ENCODE measurements around the gene IGSF9. TPM values are rescaled to one million over a fixed set of nuclear protein-coding genes. Genes with fewer than 3 reads are reported as not detected.

IGSF9 gene
- total RNA-seq, 2 donors from 2014 or later, result 7.5 to 9.2 TPM

DNA sequence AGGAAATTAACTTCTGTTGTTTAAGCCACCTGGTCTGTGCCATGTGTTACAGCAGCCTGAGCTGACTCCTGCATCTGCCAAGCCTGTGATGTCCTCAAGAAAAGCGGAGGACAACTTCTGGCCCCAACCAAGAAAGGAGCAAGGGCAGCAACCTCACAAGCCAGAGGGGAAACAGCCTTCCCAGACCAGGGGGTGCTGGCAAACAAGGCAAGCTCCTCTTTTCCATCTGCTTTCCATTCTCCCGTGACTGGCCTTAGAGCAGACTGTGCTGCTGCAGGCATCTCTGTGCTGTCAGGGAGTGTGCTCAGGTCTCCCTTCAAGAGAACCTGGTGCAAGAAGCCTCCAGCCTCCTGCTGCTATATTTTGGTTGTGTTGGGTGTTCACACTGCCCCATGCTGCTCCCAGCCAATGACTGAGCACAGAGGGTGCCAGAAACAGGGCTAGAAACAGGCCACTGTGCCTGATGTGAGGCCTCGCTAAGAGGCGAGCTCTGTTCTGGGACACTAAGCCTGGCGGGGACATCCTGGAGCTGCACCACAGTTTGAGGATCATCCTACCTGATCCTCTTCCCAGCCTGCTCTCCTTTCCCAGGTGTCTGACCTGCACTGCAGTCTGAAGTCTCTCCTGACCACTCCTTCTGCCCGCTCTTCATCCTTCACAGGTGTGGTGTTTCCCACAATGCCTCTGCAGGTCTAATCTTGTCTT is 36.1 kb upstream of the IGSF9 start:
- TF ChIP-seq, protein P1, sequence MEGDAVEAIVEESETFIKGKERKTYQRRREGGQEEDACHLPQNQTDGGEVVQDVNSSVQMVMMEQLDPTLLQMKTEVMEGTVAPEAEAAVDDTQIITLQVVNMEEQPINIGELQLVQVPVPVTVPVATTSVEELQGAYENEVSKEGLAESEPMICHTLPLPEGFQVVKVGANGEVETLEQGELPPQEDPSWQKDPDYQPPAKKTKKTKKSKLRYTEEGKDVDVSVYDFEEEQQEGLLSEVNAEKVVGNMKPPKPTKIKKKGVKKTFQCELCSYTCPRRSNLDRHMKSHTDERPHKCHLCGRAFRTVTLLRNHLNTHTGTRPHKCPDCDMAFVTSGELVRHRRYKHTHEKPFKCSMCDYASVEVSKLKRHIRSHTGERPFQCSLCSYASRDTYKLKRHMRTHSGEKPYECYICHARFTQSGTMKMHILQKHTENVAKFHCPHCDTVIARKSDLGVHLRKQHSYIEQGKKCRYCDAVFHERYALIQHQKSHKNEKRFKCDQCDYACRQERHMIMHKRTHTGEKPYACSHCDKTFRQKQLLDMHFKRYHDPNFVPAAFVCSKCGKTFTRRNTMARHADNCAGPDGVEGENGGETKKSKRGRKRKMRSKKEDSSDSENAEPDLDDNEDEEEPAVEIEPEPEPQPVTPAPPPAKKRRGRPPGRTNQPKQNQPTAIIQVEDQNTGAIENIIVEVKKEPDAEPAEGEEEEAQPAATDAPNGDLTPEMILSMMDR (conservative IDR thresholded peaks at IDR 0.05), result no peak
- Mint-ChIP-seq H3K36me3 (ENCODE audit: low read depth) (no peaks in the 10 kb centered on the region), H3K9me3 (no peaks in the 10 kb centered on the region), H3K27me3 (ENCODE audit: insufficient read depth) (peaks cover 35% of the 10 kb centered on the region), H3K4me3 (no peak overlapping the region), H3K4me1 (peaks cover 4% of the 10 kb centered on the region), H3K27ac (no peak overlapping the region)
- no peak overlapping the region for H3K9ac ChIP-seq (ENCODE audit: extremely low read depth, low read length, poor library complexity, severe bottlenecking)
- no peaks in the 10 kb centered on the region for H3K4me1 ChIP-seq (ENCODE audit: control insufficient read depth, insufficient read depth, low read length)
- no peaks in the 10 kb centered on the region for H3K36me3 ChIP-seq (ENCODE audit: control insufficient read depth, insufficient read depth, low read length)
- WGBS, 2 experiments (ENCODE audit: insufficient coverage in 1 of 2, insufficient read length in 1 of 2), result 91 to 95% methylated on average over 5 to 6 of the region's 6 CpGs
- no peak overlapping the region for H3K27ac ChIP-seq (ENCODE audit: low read depth, low read length)
- no peak overlapping the region for H3K4me3 ChIP-seq (ENCODE audit: low read length)
- DNase-seq, result peak; percentile 23
- H3K27me3 ChIP-seq (ENCODE audit: control insufficient read depth, insufficient read depth, low read length, poor library complexity, severe bottlenecking), result peaks cover 35% of the 10 kb centered on the region
- H3K9me3 ChIP-seq (ENCODE audit: control insufficient read depth, low read length), result no peaks in the 10 kb centered on the region

DNA sequence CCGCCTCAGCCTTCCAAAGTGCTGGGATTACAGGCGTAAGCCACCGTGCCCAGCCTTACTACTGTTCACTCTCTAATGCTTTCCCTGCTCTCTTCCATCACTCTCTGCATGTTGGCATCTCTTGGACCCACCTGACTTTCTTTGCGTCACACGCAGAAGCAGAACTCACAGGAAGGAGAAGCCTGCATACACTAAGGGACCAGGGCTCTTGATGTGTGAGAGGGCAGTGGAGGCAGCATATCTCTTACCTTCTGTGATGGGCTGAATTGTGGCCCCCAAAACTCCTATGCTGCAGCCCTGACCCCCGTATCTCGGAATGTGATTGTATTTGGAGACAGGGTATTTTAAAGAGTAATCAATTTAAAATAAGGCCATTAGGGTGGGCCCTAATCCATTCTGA is 35.4 kb upstream of the IGSF9 start:
- Histone ChIP-seq H3K27ac (ENCODE audit: low read depth, low read length) (no peak overlapping the region), H3K4me1 (ENCODE audit: control insufficient read depth, insufficient read depth, low read length) (no peaks in the 10 kb centered on the region), H3K36me3 (ENCODE audit: control insufficient read depth, insufficient read depth, low read length) (no peaks in the 10 kb centered on the region), H3K9me3 (ENCODE audit: control insufficient read depth, low read length) (no peaks in the 10 kb centered on the region), H3K9ac (ENCODE audit: extremely low read depth, low read length, poor library complexity, severe bottlenecking) (no peak overlapping the region), H3K4me3 (ENCODE audit: low read length) (no peak overlapping the region), H3K27me3 (ENCODE audit: control insufficient read depth, insufficient read depth, low read length, poor library complexity, severe bottlenecking) (peaks cover 35% of the 10 kb centered on the region)
- TF ChIP-seq, protein P1 (conservative IDR thresholded peaks at IDR 0.05), result no peak
- H3K9me3 Mint-ChIP-seq, result no peaks in the 10 kb centered on the region
- H3K27me3 Mint-ChIP-seq (ENCODE audit: insufficient read depth), result peaks cover 35% of the 10 kb centered on the region
- H3K4me1 Mint-ChIP-seq, result peaks cover 4% of the 10 kb centered on the region
- no peak overlapping the region for H3K4me3 Mint-ChIP-seq
- H3K36me3 Mint-ChIP-seq (ENCODE audit: low read depth), result no peaks in the 10 kb centered on the region
- DNase-seq, result peak; percentile 7
- H3K27ac Mint-ChIP-seq, result no peak overlapping the region
- 96 to 97% methylated on average over 6 to 7 of the region's 7 CpGs for whole genome bisulfite sequencing, 2 experiments (ENCODE audit: insufficient coverage in 1 of 2, insufficient read length in 1 of 2)

DNA sequence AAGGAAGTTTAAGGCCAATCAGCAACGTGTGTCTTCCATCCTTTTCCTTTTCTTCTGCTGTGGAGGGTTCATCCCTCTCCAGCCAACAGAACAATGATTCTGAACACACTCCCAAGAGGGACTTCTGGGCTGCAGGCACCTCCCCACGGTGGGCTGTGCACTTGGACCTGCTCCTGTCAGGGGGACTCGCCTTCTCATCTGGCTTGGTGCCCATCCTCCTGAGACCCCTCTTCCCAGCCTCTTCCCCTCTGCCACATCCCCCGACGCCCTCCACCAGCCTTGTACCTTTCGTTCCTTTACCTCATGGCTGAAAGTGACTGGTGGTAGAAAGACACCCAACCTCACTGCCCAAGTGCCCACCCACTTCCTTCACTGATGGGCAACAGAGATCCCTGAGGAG is 34.7 kb upstream of the IGSF9 start:
- peaks cover 35% of the 10 kb centered on the region for H3K27me3 ChIP-seq (ENCODE audit: control insufficient read depth, insufficient read depth, low read length, poor library complexity, severe bottlenecking)
- Mint-ChIP-seq H3K36me3 (ENCODE audit: low read depth) (no peaks in the 10 kb centered on the region), H3K4me3 (no peak overlapping the region), H3K9me3 (no peaks in the 10 kb centered on the region), H3K27me3 (ENCODE audit: insufficient read depth) (peaks cover 32% of the 10 kb centered on the region), H3K27ac (no peak overlapping the region), H3K4me1 (peaks cover 4% of the 10 kb centered on the region)
- no peak overlapping the region for H3K4me3 ChIP-seq (ENCODE audit: low read length)
- no peaks in the 10 kb centered on the region for H3K36me3 ChIP-seq (ENCODE audit: control insufficient read depth, insufficient read depth, low read length)
- DNase-seq, result peak; percentile 18
- 72 to 100% methylated on average over 4 to 6 of the region's 6 CpGs for WGBS, 2 experiments (ENCODE audit: insufficient coverage in 1 of 2, insufficient read length in 1 of 2)
- H3K9me3 ChIP-seq (ENCODE audit: control insufficient read depth, low read length), result no peaks in the 10 kb centered on the region
- H3K27ac ChIP-seq (ENCODE audit: low read depth, low read length), result no peak overlapping the region
- TF ChIP-seq, protein P1 (conservative IDR thresholded peaks at IDR 0.05), result no peak
- H3K4me1 ChIP-seq (ENCODE audit: control insufficient read depth, insufficient read depth, low read length), result no peaks in the 10 kb centered on the region
- no peak overlapping the region for H3K9ac ChIP-seq (ENCODE audit: extremely low read depth, low read length, poor library complexity, severe bottlenecking)
